Measurements from ENCODE around the gene BTK. TPM values are rescaled to one million over a fixed set of nuclear protein-coding genes. Genes with fewer than 3 reads are reported as not detected.

Gene BTK
- total and polyA plus RNA-seq, 9 of the 15 experiments (the other 6 are each of a cell fraction or from before 2014, with no cell fraction given) = 14.9 to 93.4 (median 65.2) TPM

- TF ChIP-seq, protein P1, sequence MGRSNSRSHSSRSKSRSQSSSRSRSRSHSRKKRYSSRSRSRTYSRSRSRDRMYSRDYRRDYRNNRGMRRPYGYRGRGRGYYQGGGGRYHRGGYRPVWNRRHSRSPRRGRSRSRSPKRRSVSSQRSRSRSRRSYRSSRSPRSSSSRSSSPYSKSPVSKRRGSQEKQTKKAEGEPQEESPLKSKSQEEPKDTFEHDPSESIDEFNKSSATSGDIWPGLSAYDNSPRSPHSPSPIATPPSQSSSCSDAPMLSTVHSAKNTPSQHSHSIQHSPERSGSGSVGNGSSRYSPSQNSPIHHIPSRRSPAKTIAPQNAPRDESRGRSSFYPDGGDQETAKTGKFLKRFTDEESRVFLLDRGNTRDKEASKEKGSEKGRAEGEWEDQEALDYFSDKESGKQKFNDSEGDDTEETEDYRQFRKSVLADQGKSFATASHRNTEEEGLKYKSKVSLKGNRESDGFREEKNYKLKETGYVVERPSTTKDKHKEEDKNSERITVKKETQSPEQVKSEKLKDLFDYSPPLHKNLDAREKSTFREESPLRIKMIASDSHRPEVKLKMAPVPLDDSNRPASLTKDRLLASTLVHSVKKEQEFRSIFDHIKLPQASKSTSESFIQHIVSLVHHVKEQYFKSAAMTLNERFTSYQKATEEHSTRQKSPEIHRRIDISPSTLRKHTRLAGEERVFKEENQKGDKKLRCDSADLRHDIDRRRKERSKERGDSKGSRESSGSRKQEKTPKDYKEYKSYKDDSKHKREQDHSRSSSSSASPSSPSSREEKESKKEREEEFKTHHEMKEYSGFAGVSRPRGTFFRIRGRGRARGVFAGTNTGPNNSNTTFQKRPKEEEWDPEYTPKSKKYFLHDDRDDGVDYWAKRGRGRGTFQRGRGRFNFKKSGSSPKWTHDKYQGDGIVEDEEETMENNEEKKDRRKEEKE (IDR thresholded peaks at IDR 0.05; ENCODE audit: borderline replicate concordance in 1 of 2, control insufficient read depth in 1 of 2, low read depth in 2 of 2, low read length in 1 of 2) = no peak
- TF ChIP-seq, protein P2, sequence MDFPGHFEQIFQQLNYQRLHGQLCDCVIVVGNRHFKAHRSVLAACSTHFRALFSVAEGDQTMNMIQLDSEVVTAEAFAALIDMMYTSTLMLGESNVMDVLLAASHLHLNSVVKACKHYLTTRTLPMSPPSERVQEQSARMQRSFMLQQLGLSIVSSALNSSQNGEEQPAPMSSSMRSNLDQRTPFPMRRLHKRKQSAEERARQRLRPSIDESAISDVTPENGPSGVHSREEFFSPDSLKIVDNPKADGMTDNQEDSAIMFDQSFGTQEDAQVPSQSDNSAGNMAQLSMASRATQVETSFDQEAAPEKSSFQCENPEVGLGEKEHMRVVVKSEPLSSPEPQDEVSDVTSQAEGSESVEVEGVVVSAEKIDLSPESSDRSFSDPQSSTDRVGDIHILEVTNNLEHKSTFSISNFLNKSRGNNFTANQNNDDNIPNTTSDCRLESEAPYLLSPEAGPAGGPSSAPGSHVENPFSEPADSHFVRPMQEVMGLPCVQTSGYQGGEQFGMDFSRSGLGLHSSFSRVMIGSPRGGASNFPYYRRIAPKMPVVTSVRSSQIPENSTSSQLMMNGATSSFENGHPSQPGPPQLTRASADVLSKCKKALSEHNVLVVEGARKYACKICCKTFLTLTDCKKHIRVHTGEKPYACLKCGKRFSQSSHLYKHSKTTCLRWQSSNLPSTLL (IDR thresholded peaks at IDR 0.05) = no peak
- no peak for TF ChIP-seq POLR2AphosphoS2 (IDR thresholded peaks at IDR 0.05; ENCODE audit: low read length)
- no peak for TF ChIP-seq PTRF (tag; IDR thresholded peaks at IDR 0.05)
- peak; percentile 88 for TF ChIP-seq MGA (IDR thresholded peaks at IDR 0.05)
- TF ChIP-seq PPARD (CRISPR knock-in tag; IDR thresholded peaks at IDR 0.05) = no peak
- no peak for TF ChIP-seq ETS2 (tag; IDR thresholded peaks at IDR 0.05; ENCODE audit: borderline replicate concordance, poor library complexity, severe bottlenecking)
- TF ChIP-seq CEBPG (CRISPR knock-in tag; IDR thresholded peaks at IDR 0.05) = no peak
- no peak for TF ChIP-seq CEBPG (tag; conservative IDR thresholded peaks at IDR 0.05 in 1 of 2, IDR thresholded peaks at IDR 0.05 in 1 of 2)
These were observed 37.4 kb downstream of the BTK start, which contains the start of gene TIMM8A (continued) for GRCh38 chrX:101348452-101349192.
